Transverse colon (tissue), 4 donors: ENCODE data around the gene PARL. TPM values are rescaled to one million over a fixed set of nuclear protein-coding genes. Genes with fewer than 3 reads are reported as not detected.

ENCODE experiments used
- DNase-seq: peaks from one replicate; pipeline ENCODE4 v3.0.0-alpha.2; 2019
- H3K27ac ChIP-seq, 4 donors: fragments of 200-600 bp; sonication (generic); 2 replicates each; pipeline ENCODE4 v1.5.1; 2016 to 2018; ENCODE audit warnings: inconsistent platforms in 4 of 4
- H3K27me3 ChIP-seq: fragments of 200-600 bp; sonication (generic); 2 replicates; pipeline ENCODE4 v1.5.1; 2017; ENCODE audit warnings: inconsistent platforms
- H3K36me3 ChIP-seq, 4 donors: fragments of 200-600 bp; sonication (generic); 2 replicates each; pipeline ENCODE4 v1.5.1; 2017 to 2019; ENCODE audit warnings: inconsistent platforms in 4 of 4
- H3K4me1 ChIP-seq, 4 donors: fragments of 200-600 bp; sonication (generic); 2 replicates each; pipeline ENCODE4 v1.5.1; 2017 to 2020; ENCODE audit warnings: inconsistent platforms in 4 of 4
- H3K4me3 ChIP-seq, 4 donors: fragments of 200-600 bp; sonication (generic); 1 replicate in 1 of 4; 2 replicates in 3 of 4; pipeline versions ENCODE4 v1.5.1 to v1.6.1; 2017 to 2019; ENCODE audit warnings: inconsistent platforms in 4 of 4
- H3K9me3 ChIP-seq, 2 donors: fragments of 200-600 bp; sonication (generic); 2 replicates each; pipeline ENCODE4 v1.5.1; 2017 to 2019; ENCODE audit warnings: inconsistent platforms in 2 of 2
- EP300 ChIP-seq: sonication (generic); formaldehyde crosslinking; IDR thresholded peaks from one replicate; pipeline ENCODE4 v1.6.1; 2017; ENCODE audit warnings: antibody characterized with exemption, low read depth
- POLR2A ChIP-seq: fragments of 450-650 bp; IDR thresholded peaks from one replicate; pipeline ENCODE4 v1.6.1; 2016; ENCODE audit warnings: antibody characterized with exemption, mild to moderate bottlenecking, moderate library complexity
- POLR2AphosphoS5 ChIP-seq, 3 donors: sonication (generic); formaldehyde crosslinking; IDR thresholded peaks; one replicate each; pipeline ENCODE4 v1.6.1; 2016; ENCODE audit warnings: antibody characterized with exemption in 3 of 3
- WGBS, 2 donors: methylation state at CpG; one replicate each; pipeline ENCODE4 v1.1.5; 2018; ENCODE audit warnings: low coverage in 1 of 2; 5-methylcytosine and 5-hydroxymethylcytosine counted together
- in situ Hi-C, 4 donors: fragments of 200-750 bp; cut with MboI; loops; one replicate each; pipeline versions ENCODE4 v1.15.0 to v1.15.1; 2017; ENCODE audit warnings: low sequenced_read_pairs in 3 of 4, low pct_ligation_motif_present in 1 of 4, low pct_unique_long_range_greater_than_20kb in 1 of 4
- intact Hi-C: fragments of 100-400 bp; cut with DNase I; formaldehyde crosslinking; loops from one replicate; pipeline ENCODE4 v1.15.1; 2023; ENCODE audit warnings: low total_unique reads
- total RNA-seq, 4 donors: library from RNA; depleted of rRNA; stranded (reverse); fragments of >200 nt; gene quantifications; one replicate each; pipeline ENCODE4 v1.1.0, GENCODE V29; 2016
- TF ChIP-seq, protein P1 (sequence below), 5 experiments: fragments of 200-600 bp in 3 of 5; fragments of 450-650 bp in 2 of 5; sonication (generic) in 3 of 5; IDR thresholded peaks; 1 replicate in 2 of 5; 2 replicates in 3 of 5; pipeline ENCODE4 v1.5.1; 2016 to 2017; ENCODE audit warnings: antibody characterized with exemption in 5 of 5, inconsistent platforms in 3 of 5, mild to moderate bottlenecking in 2 of 5, moderate library complexity in 1 of 5

Gene PARL
- total RNA-seq, 4 donors from 2014 or later = 27.3 to 61.3 (median 48.8) TPM

DNA sequence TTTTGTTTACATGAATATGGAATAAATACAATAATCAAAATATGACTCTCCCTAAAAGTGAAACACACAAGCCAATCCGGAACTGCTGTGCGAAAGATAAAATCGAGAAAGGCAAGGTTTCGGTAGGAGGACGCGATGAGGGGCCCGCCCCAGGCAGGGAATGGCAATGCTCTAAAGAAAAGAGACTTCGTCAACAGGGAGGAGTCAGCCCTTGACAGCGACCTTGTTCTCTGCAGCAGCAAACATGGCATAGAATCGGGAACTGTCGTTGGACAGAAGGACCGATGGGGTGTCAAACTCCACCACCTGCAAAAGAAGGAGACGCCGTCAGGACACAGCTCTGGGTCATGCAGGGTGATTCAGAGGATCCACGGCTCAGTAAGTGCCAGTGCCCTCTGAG lies 36.4 kb upstream of the PARL start:
- H3K36me3 ChIP-seq = peaks cover 0 to 30% (median 7%) of the 10 kb centered on the region in 4 donors
- no peak overlapping the region for H3K4me3 ChIP-seq
- intact Hi-C loops = no loop called here
- WGBS, 2 donors = 91 to 96% methylated on average over 13 to 15 of the region's 15 CpGs
- in situ Hi-C loops = no loop called here
- H3K27ac ChIP-seq = no peak overlapping the region
- H3K27me3 ChIP-seq = no peaks in the 10 kb centered on the region
- TF ChIP-seq, protein P1, sequence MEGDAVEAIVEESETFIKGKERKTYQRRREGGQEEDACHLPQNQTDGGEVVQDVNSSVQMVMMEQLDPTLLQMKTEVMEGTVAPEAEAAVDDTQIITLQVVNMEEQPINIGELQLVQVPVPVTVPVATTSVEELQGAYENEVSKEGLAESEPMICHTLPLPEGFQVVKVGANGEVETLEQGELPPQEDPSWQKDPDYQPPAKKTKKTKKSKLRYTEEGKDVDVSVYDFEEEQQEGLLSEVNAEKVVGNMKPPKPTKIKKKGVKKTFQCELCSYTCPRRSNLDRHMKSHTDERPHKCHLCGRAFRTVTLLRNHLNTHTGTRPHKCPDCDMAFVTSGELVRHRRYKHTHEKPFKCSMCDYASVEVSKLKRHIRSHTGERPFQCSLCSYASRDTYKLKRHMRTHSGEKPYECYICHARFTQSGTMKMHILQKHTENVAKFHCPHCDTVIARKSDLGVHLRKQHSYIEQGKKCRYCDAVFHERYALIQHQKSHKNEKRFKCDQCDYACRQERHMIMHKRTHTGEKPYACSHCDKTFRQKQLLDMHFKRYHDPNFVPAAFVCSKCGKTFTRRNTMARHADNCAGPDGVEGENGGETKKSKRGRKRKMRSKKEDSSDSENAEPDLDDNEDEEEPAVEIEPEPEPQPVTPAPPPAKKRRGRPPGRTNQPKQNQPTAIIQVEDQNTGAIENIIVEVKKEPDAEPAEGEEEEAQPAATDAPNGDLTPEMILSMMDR (IDR thresholded peaks at IDR 0.05) = no peak
- no peak for TF ChIP-seq POLR2AphosphoS5 (IDR thresholded peaks at IDR 0.05)
- no peak for TF ChIP-seq POLR2A
- TF ChIP-seq EP300 = no peak
- H3K4me1 ChIP-seq = no peaks in the 10 kb centered on the region
- no peak for DNase-seq
- H3K9me3 ChIP-seq = no peaks in the 10 kb centered on the region

DNA sequence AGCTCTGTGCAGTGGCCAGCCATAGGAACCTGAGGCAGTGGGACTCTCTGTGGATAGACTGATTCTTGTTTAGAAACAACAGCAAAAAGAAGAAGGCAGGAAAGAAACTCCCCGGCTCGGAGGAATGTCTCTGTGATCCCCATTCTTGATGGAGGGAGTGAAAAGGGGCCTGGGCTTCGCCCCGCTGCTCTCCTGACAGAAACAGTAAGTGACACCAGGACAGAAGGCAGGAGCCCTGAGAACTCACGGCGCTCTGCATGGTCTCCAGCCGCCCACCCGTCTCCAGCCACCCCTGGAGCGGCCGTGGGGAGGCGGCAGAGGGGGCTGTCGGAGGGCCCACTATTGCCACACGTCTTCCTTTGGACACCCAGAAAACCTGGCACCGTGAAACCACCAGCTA lies 35.7 kb upstream of the PARL start:
- intact Hi-C loops = no loop called here
- in situ Hi-C loops = no loop called here
- H3K36me3 ChIP-seq = peaks cover 0 to 28% (median 6%) of the 10 kb centered on the region in 4 donors
- TF ChIP-seq POLR2A (no peak), POLR2AphosphoS5 (IDR thresholded peaks at IDR 0.05) (no peak), EP300 (no peak)
- TF ChIP-seq, protein P1 (IDR thresholded peaks at IDR 0.05) = no peak
- no peak overlapping the region for H3K27ac ChIP-seq
- no peak for DNase-seq
- 90% methylated on average over 14 of the region's 14 CpGs; no CpG with 5 or more reads in 1 of the 2 donors for WGBS, 2 donors
- H3K4me1 ChIP-seq = no peaks in the 10 kb centered on the region
- no peaks in the 10 kb centered on the region for H3K27me3 ChIP-seq
- H3K4me3 ChIP-seq = no peak overlapping the region
- H3K9me3 ChIP-seq = no peaks in the 10 kb centered on the region

DNA sequence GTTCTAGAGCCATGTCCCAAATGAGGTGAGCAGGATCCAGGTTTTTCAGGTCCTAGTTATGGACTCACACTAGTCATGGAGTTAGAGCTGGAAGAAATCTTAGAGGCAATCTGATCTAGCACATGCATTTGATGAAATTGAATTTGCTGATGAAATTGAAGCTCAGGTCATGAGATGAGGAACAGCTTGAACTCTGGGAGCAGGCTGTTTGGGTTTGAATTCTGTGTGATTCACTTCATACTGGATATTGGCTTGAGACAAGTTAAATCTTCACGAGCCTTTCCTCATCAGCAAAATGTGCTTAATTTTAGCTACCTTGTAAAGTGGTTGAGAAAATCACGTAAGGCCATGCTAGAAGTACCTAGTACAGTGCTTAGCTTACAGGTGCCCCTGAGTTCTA lies 33.5 kb upstream of the PARL start:
- in situ Hi-C loops (no loop called here), intact Hi-C loops (no loop called here)
- Histone ChIP-seq H3K4me1 (no peaks in the 10 kb centered on the region), H3K27ac (no peak overlapping the region), H3K27me3 (no peaks in the 10 kb centered on the region), H3K36me3 (peaks cover 0 to 15% (median 4%) of the 10 kb centered on the region in 4 donors), H3K4me3 (no peak overlapping the region), H3K9me3 (no peaks in the 10 kb centered on the region)
- 96 to 100% methylated on average over 1 to 2 of the region's 2 CpGs for WGBS, 2 donors
- no peak for DNase-seq
- TF ChIP-seq POLR2A = no peak

DNA sequence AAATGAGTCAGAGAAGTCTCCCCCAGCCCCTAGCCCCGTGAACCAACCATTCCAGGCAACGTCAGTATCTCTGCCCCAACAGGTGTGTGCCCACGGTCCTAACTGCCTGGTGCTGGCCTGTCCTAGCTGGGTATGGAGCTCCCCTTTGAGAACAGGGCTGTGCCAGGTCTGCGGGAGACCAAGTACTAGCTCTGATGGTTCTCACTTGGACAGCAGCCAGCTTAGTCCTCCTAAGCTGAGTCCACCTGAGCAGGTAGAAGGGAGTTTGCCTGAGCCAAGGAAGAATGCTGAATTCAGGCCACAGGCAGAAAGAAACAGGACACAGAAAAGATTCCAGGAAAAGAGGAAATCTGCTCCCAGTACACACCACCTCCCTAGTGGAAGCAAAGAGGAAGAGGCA lies 33.1 kb upstream of the PARL start:
- in situ Hi-C loops (no loop called here), intact Hi-C loops (no loop called here)
- no peak for DNase-seq
- Histone ChIP-seq H3K4me1 (no peaks in the 10 kb centered on the region), H3K36me3 (peaks cover 0 to 15% (median 4%) of the 10 kb centered on the region in 4 donors), H3K9me3 (no peaks in the 10 kb centered on the region), H3K27me3 (no peaks in the 10 kb centered on the region), H3K4me3 (no peak overlapping the region), H3K27ac (no peak overlapping the region)
- no peak for TF ChIP-seq POLR2AphosphoS5 (IDR thresholded peaks at IDR 0.05)
- no peak for TF ChIP-seq EP300
- TF ChIP-seq, protein P1 (IDR thresholded peaks at IDR 0.05) = no peak
- no peak for TF ChIP-seq POLR2A
- WGBS, 2 donors = 88% methylated on average over 4 of the region's 4 CpGs; no CpG with 5 or more reads in 1 of the 2 donors

DNA sequence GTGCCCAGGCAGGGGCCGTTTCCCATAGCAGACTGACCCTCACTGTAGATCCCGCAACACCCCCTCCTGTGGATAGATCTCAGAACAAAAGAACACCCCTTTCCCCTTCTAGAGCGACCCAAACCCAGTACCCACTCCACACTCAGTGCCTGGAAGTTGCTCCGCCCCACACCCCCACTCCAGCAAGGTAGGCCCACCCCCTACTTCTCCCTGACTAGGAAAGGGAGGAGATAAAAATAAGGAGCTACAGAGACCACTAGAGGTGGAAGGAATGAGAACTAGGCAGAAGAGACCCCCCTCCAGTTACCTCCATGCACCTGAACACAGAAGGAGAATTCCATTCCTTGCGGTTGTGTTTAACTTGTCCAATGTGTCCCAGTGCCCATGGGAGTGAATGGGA lies 30.2 kb upstream of the PARL start:
- TF ChIP-seq, protein P1 (IDR thresholded peaks at IDR 0.05) = no peak
- TF ChIP-seq POLR2A = no peak
- TF ChIP-seq POLR2AphosphoS5 (IDR thresholded peaks at IDR 0.05) = no peak
- no peak for TF ChIP-seq EP300
- H3K4me1 ChIP-seq = no peaks in the 10 kb centered on the region
- intact Hi-C loops = no loop called here
- no peak for DNase-seq
- no peaks in the 10 kb centered on the region for H3K27me3 ChIP-seq
- H3K9me3 ChIP-seq = no peaks in the 10 kb centered on the region
- 83 to 100% methylated on average over 1 to 5 of the region's 5 CpGs for WGBS, 2 donors
- no peaks in the 10 kb centered on the region for H3K36me3 ChIP-seq
- no peak overlapping the region for H3K4me3 ChIP-seq
- in situ Hi-C loops = no loop called here
- no peak overlapping the region for H3K27ac ChIP-seq
